Adipocyte (in vitro differentiated cells): ENCODE data around the gene POU6F2.

Source experiments
- DNase-seq: peaks from one replicate; pipeline ENCODE4 v3.0.0-alpha.2; 2015; ENCODE audit warnings: low read depth
- H3K27me3 ChIP-seq: replicated peaks from 2 replicates; pipeline ENCODE4 v1.7.0; 2013; ENCODE audit warnings: mild to moderate bottlenecking, low read length, moderate library complexity; ENCODE audit not compliant: control insufficient read depth, insufficient read depth
- H3K36me3 ChIP-seq: 2 replicates; pipeline ENCODE4 v1.7.0; 2013; ENCODE audit warnings: low read length, mild to moderate bottlenecking, moderate library complexity; ENCODE audit not compliant: control insufficient read depth, insufficient read depth, severe bottlenecking
- H3K4me1 ChIP-seq: 2 replicates; pipeline ENCODE4 v1.7.0; 2013; ENCODE audit warnings: mild to moderate bottlenecking, low read length, moderate library complexity; ENCODE audit not compliant: control insufficient read depth, insufficient read depth
- H3K4me3 ChIP-seq: 2 replicates; pipeline ENCODE4 v1.7.0; 2013; ENCODE audit warnings: mild to moderate bottlenecking, low read length, moderate library complexity
- H3K9ac ChIP-seq: 2 replicates; pipeline ENCODE4 v1.7.0; 2013; ENCODE audit warnings: mild to moderate bottlenecking, low read length, moderate library complexity
- H3K9me3 ChIP-seq: 2 replicates; pipeline ENCODE4 v1.7.0; 2013; ENCODE audit warnings: mild to moderate bottlenecking, low read length, moderate library complexity; ENCODE audit not compliant: control insufficient read depth

The POU6F2 gene

GRCh38 chr7:39428221-39428620, 450.5 kb downstream of the POU6F2 start:
- Histone ChIP-seq H3K36me3 (no peaks in the 10 kb centered on the region), H3K4me3 (no peak overlapping the region), H3K27me3 (peaks cover 3% of the 10 kb centered on the region), H3K9ac (no peak overlapping the region), H3K9me3 (no peaks in the 10 kb centered on the region), H3K4me1 (peaks cover 10% of the 10 kb centered on the region)
- DNase-seq = peak; percentile 61

DNA sequence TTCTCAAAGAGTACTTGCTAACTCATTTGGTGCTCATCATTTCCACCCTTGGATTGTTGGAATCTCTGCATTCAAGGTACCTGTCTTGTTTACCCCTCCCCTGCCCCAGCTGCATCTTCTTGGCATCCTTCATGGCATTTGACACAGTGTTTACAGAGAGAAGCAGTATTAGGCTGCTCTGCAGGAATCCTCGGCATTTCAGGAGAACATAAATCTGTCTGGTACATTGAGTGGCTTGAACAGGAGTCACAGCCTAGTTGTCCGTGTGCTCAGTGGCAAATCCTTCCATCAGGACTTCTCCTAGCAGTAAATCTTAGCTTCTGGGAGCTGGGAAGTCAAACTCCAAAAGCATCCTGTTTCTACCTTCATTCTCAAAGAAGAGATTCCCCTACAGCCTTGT, 451.7 kb downstream of the POU6F2 start:
- Histone ChIP-seq H3K9me3 (no peaks in the 10 kb centered on the region), H3K9ac (no peak overlapping the region)

GRCh38 chr7:39430441-39430840, 452.7 kb downstream of the POU6F2 start:
- DNase-seq = no peak
- Histone ChIP-seq H3K9me3 (no peaks in the 10 kb centered on the region), H3K4me1 (peaks cover 10% of the 10 kb centered on the region), H3K9ac (no peak overlapping the region), H3K36me3 (no peaks in the 10 kb centered on the region), H3K4me3 (no peak overlapping the region), H3K27me3 (peaks cover 3% of the 10 kb centered on the region)

More for the DNA sequence above, 451.7 kb downstream of the POU6F2 start:
- H3K4me1 ChIP-seq = peaks cover 10% of the 10 kb centered on the region
- DNase-seq = no peak
- H3K27me3 ChIP-seq = peaks cover 3% of the 10 kb centered on the region
- H3K36me3 ChIP-seq = no peaks in the 10 kb centered on the region
- H3K4me3 ChIP-seq = no peak overlapping the region

DNA sequence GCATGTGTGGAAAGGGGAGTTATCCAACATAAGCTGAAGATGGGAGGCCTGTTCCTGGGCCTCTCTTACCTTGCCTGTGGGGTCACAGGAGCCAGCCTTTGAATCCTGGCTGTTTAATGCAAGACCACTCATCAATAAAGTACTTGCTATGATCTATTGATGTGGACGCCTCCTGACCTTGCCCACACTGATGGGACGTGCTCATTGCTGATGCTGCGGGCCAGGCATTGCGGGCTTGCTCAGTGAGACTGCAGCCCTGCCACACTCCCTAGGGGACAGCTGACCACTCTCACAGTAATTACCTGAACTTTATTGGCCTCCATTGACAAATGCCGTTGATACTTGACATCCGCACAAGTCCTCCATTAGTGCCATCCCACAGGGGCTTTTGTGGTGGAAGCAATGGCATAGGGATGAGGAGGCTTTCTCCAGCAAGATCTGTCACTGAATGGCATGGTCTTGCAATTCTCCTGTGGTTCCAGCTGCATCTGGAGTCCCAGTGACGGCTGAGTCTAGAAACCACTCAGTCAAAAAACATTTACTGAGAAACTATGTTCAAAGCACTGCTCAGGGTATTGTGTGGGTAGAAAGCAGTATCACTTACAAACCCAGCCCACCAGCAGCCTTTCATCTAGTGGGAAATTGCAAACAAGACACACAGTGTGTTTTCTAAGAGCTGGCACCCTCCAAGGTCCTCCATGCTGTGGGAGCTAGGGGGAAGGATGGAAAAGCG, 453.4 kb downstream of the POU6F2 start:
- DNase-seq = no peak
- no peaks in the 10 kb centered on the region for H3K36me3 ChIP-seq
- H3K4me3 ChIP-seq = no peak overlapping the region
- H3K27me3 ChIP-seq = peaks cover 3% of the 10 kb centered on the region
- H3K4me1 ChIP-seq = peaks cover 10% of the 10 kb centered on the region
- no peak overlapping the region for H3K9ac ChIP-seq
- H3K9me3 ChIP-seq = no peaks in the 10 kb centered on the region

- H3K27me3 ChIP-seq = peaks cover 3% of the 10 kb centered on the region
Observed at GRCh38 chr7:39432368-39432767, 454.7 kb downstream of the POU6F2 start.

GRCh38 chr7:39432807-39433416, 455.2 kb downstream of the POU6F2 start:
- Histone ChIP-seq H3K4me3 (no peak overlapping the region), H3K4me1 (peaks cover 8% of the 10 kb centered on the region), H3K9me3 (no peaks in the 10 kb centered on the region), H3K9ac (no peak overlapping the region), H3K36me3 (no peaks in the 10 kb centered on the region), H3K27me3 (peaks cover 3% of the 10 kb centered on the region)
- no peak for DNase-seq

More at GRCh38 chr7:39432368-39432767, 454.7 kb downstream of the POU6F2 start:
- Histone ChIP-seq H3K4me3 (no peak overlapping the region), H3K4me1 (peaks cover 10% of the 10 kb centered on the region), H3K36me3 (no peaks in the 10 kb centered on the region), H3K9ac (no peak overlapping the region), H3K9me3 (no peaks in the 10 kb centered on the region)
- DNase-seq = no peak

GRCh38 chr7:39433550-39433949, 455.8 kb downstream of the POU6F2 start:
- H3K9ac ChIP-seq = no peak overlapping the region
- no peaks in the 10 kb centered on the region for H3K36me3 ChIP-seq
- no peaks in the 10 kb centered on the region for H3K9me3 ChIP-seq
- peaks cover 3% of the 10 kb centered on the region for H3K27me3 ChIP-seq
- H3K4me1 ChIP-seq = peaks cover 2% of the 10 kb centered on the region
- DNase-seq = no peak
- no peak overlapping the region for H3K4me3 ChIP-seq

- H3K36me3 ChIP-seq = no peaks in the 10 kb centered on the region
- DNase-seq = no peak
Observed at GRCh38 chr7:39434012-39434411, 456.3 kb downstream of the POU6F2 start.

GRCh38 chr7:39446546-39446945, 468.8 kb downstream of the POU6F2 start:
- Histone ChIP-seq H3K9me3 (no peaks in the 10 kb centered on the region), H3K36me3 (no peaks in the 10 kb centered on the region), H3K27me3 (peaks cover 46% of the 10 kb centered on the region), H3K4me3 (no peak overlapping the region), H3K4me1 (no peaks in the 10 kb centered on the region), H3K9ac (no peak overlapping the region)
- DNase-seq = no peak

More at GRCh38 chr7:39434012-39434411, 456.3 kb downstream of the POU6F2 start:
- no peak overlapping the region for H3K4me3 ChIP-seq
- peaks cover 3% of the 10 kb centered on the region for H3K27me3 ChIP-seq
- no peak overlapping the region for H3K9ac ChIP-seq
- H3K4me1 ChIP-seq = no peaks in the 10 kb centered on the region
- H3K9me3 ChIP-seq = no peaks in the 10 kb centered on the region

DNA sequence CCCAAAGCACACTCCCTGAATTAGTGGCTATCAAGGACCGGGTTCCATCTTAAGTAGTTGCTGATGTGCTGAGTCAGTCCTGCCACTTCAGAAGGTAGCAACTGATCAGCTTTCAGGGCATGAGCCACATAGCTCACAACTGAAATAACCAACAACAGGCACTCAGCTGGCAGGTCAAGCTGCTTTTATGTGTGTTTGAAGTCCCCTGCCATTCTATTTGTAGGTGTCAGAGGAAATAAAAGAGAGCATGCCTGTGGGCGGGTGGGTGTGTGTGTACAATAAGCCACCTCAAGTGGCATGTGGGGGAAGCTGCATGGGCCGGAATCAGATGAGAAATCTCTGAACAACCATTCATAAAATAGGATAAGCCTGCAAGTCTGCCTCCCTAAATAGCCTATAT, 474.2 kb downstream of the POU6F2 start:
- H3K4me3 ChIP-seq = no peak overlapping the region
- H3K27me3 ChIP-seq = peaks cover 31% of the 10 kb centered on the region
- no peak for DNase-seq
- no peaks in the 10 kb centered on the region for H3K4me1 ChIP-seq
- H3K9ac ChIP-seq = no peak overlapping the region
- no peaks in the 10 kb centered on the region for H3K9me3 ChIP-seq
- no peaks in the 10 kb centered on the region for H3K36me3 ChIP-seq

GRCh38 chr7:39453743-39454355, 476.1 kb downstream of the POU6F2 start:
- Histone ChIP-seq H3K4me1 (no peaks in the 10 kb centered on the region), H3K36me3 (no peaks in the 10 kb centered on the region), H3K27me3 (peaks cover 17% of the 10 kb centered on the region), H3K9ac (no peak overlapping the region), H3K9me3 (no peaks in the 10 kb centered on the region), H3K4me3 (no peak overlapping the region)
- peak; percentile 53 for DNase-seq
